NCI-H1092 (cell line): ENCODE data around the gene TOP2A.
"Not testable (repeated sequence)": the region's sequence is repeated elsewhere in the genome, so short reads cannot be mapped to it uniquely, and the experiment has no call there.

Experiments used
- DNase-seq: peaks from one replicate; lab custom pipeline; 2025; lab: John Stamatoyannopoulos, UW

Gene TOP2A

GRCh38 chr17:40376541-40376940, 41.2 kb downstream of the TOP2A start:
- not testable (repeated sequence) for DNase-seq

GRCh38 chr17:40375786-40376185, 41.9 kb downstream of the TOP2A start:
- not testable (repeated sequence) for DNase-seq

GRCh38 chr17:40374821-40375498, 42.7 kb downstream of the TOP2A start:
- DNase-seq = no peak

GRCh38 chr17:40373999-40374398, 43.7 kb downstream of the TOP2A start:
- no peak for DNase-seq

GRCh38 chr17:40373324-40373723, 44.4 kb downstream of the TOP2A start:
- DNase-seq = no peak

- not testable (repeated sequence) for DNase-seq
Measured at GRCh38 chr17:40372644-40373043, 45.1 kb downstream of the TOP2A start.

- no peak for DNase-seq
Measured at GRCh38 chr17:40372031-40372430, 45.7 kb downstream of the TOP2A start.

GRCh38 chr17:40371261-40371929, 46.3 kb downstream of the TOP2A start:
- DNase-seq = no peak

- no peak for DNase-seq
Measured at GRCh38 chr17:40369923-40370322, 47.8 kb downstream of the TOP2A start.

GRCh38 chr17:40367728-40368127, 50.0 kb downstream of the TOP2A start:
- DNase-seq = not testable (repeated sequence)

GRCh38 chr17:40366861-40367518, 50.7 kb downstream of the TOP2A start:
- no peak for DNase-seq

GRCh38 chr17:40366076-40366860, 51.4 kb downstream of the TOP2A start:
- no peak for DNase-seq

GRCh38 chr17:40364906-40365305, 52.8 kb downstream of the TOP2A start:
- no peak for DNase-seq

GRCh38 chr17:40364121-40364861, 53.4 kb downstream of the TOP2A start, which contains the start of gene GJD3:
Gene GJD3 (minus strand): TSS chr17:40364737. CDS start chr17:40363815, 922 bp downstream.
- DNase-seq = no peak

- no peak for DNase-seq
Measured at GRCh38 chr17:40363111-40363827, 54.4 kb downstream of the TOP2A start.

GRCh38 chr17:40362696-40363110, 55.0 kb downstream of the TOP2A start:
- DNase-seq = no peak

- no peak for DNase-seq
Measured at GRCh38 chr17:40361925-40362695, 55.6 kb downstream of the TOP2A start.

- DNase-seq = no peak
Measured at GRCh38 chr17:40361063-40361924, 56.4 kb downstream of the TOP2A start.

- no peak for DNase-seq
Measured at GRCh38 chr17:40360091-40360490, 57.6 kb downstream of the TOP2A start.
